Measurements from ENCODE around the gene ZDHHC5.
A peak's percentile ranks its signal among the peaks of the same experiment; 100 is the strongest.
"Not testable (repeated sequence)": the region's sequence is repeated elsewhere in the genome, so short reads cannot be mapped to it uniquely, and the experiment has no call there.

Gene ZDHHC5

GRCh38 chr11:57709802-57710367 is 42.0 kb downstream of the ZDHHC5 start:
- H3K4me1 ChIP-seq (ENCODE audit: control insufficient read depth in 1 of 2, insufficient read depth in 1 of 2, low read depth in 1 of 2, low read length in 1 of 2), result peaks cover 22 to 24% of the 10 kb centered on the region in 2 experiments
- no peaks in the 10 kb centered on the region for H3K27me3 ChIP-seq
- no peak for TF ChIP-seq CTCF (IDR thresholded peaks at IDR 0.05)
- no peak overlapping the region for H3K4me3 ChIP-seq (ENCODE audit: low read depth in 1 of 2, low read length in 1 of 2)
- peaks cover 2% of the 10 kb centered on the region for H3K36me3 ChIP-seq
- no peaks in the 10 kb centered on the region for H3K9me3 ChIP-seq
- no peak overlapping the region for H3K27ac ChIP-seq

- TF ChIP-seq CTCF (IDR thresholded peaks at IDR 0.05), result no peak
- Histone ChIP-seq H3K9me3 (no peaks in the 10 kb centered on the region), H3K27ac (peak within 1 kb of the TSS; percentile 94), H3K4me1 (ENCODE audit: control insufficient read depth in 1 of 2, insufficient read depth in 1 of 2, low read depth in 1 of 2, low read length in 1 of 2) (peaks cover 22 to 24% of the 10 kb centered on the region in 2 experiments), H3K4me3 (ENCODE audit: low read depth in 1 of 2, low read length in 1 of 2) (peak within 1 kb of the TSS; percentile 90 to 99), H3K27me3 (no peaks in the 10 kb centered on the region), H3K36me3 (no peaks in the 10 kb centered on the region)
Observed at GRCh38 chr11:57711414-57712255, 43.7 kb downstream of the ZDHHC5 start, which contains the start of gene MED19. Gene MED19, minus strand, starts transcription at chr11:57712215. Its CDS starts 36 bp downstream, at chr11:57712179.

GRCh38 chr11:57712256-57713150 is 44.6 kb downstream of the ZDHHC5 start, which contains the start of gene TMX2:
Gene TMX2, plus strand, starts transcription at chr11:57712593. Its CDS starts 26 bp downstream, at chr11:57712619.
- peak within 1 kb of the TSS; percentile 90 to 99 for H3K4me3 ChIP-seq (ENCODE audit: low read depth in 1 of 2, low read length in 1 of 2)
- peak within 1 kb of the TSS; percentile 94 for H3K27ac ChIP-seq
- no peaks in the 10 kb centered on the region for H3K27me3 ChIP-seq
- TF ChIP-seq CTCF (IDR thresholded peaks at IDR 0.05), result no peak
- H3K9me3 ChIP-seq, result no peaks in the 10 kb centered on the region
- peaks cover 22 to 24% of the 10 kb centered on the region in 2 experiments for H3K4me1 ChIP-seq (ENCODE audit: control insufficient read depth in 1 of 2, insufficient read depth in 1 of 2, low read depth in 1 of 2, low read length in 1 of 2)
- no peaks in the 10 kb centered on the region for H3K36me3 ChIP-seq

- Histone ChIP-seq H3K36me3 (no peaks in the 10 kb centered on the region), H3K9me3 (no peaks in the 10 kb centered on the region), H3K27ac (no peak overlapping the region), H3K4me1 (ENCODE audit: control insufficient read depth in 1 of 2, insufficient read depth in 1 of 2, low read depth in 1 of 2, low read length in 1 of 2) (peaks cover 22 to 24% of the 10 kb centered on the region in 2 experiments), H3K4me3 (ENCODE audit: low read depth in 1 of 2, low read length in 1 of 2) (no peak overlapping the region), H3K27me3 (no peaks in the 10 kb centered on the region)
- TF ChIP-seq CTCF (IDR thresholded peaks at IDR 0.05), result no peak
Observed at GRCh38 chr11:57713835-57714234, 45.9 kb downstream of the ZDHHC5 start.

GRCh38 chr11:57716726-57717125 is 48.8 kb downstream of the ZDHHC5 start:
- not testable (repeated sequence) for H3K27me3 ChIP-seq, H3K27ac ChIP-seq

More at GRCh38 chr11:57716726-57717125, 48.8 kb downstream of the ZDHHC5 start:
- peaks cover 12 to 13% of the 10 kb centered on the region in 2 experiments for H3K4me1 ChIP-seq (ENCODE audit: control insufficient read depth in 1 of 2, insufficient read depth in 1 of 2, low read depth in 1 of 2, low read length in 1 of 2)
- H3K36me3 ChIP-seq; H3K4me3 ChIP-seq (ENCODE audit: low read depth in 1 of 2, low read length in 1 of 2); H3K9me3 ChIP-seq: not testable (repeated sequence)
